GM06990 (cell line): ENCODE measurements around the gene ST14.

Source experiments
- DNase-seq: peaks from one replicate; pipeline ENCODE4 v3.0.0-alpha.2; 2011; ENCODE audit not compliant: insufficient read length; ENCODE audit errors: extremely low read depth
- H3K27me3 ChIP-seq: replicated peaks from 2 replicates; pipeline ENCODE4 v1.6.0; 2011; ENCODE audit warnings: low read length; ENCODE audit not compliant: control insufficient read depth, insufficient read depth
- H3K36me3 ChIP-seq: 2 replicates; pipeline ENCODE4 v1.5.1; 2011; ENCODE audit warnings: low read length; ENCODE audit not compliant: control insufficient read depth, insufficient read depth
- H3K4me3 ChIP-seq: replicated peaks from 2 replicates; pipeline ENCODE4 v1.5.1; 2011; ENCODE audit warnings: low read depth, mild to moderate bottlenecking, control low read depth, low read length
- TF ChIP-seq, protein P1 (sequence below): IDR thresholded peaks from 2 replicates; pipeline ENCODE4 v1.5.1; 2011; ENCODE audit warnings: low read length, control low read depth, mild to moderate bottlenecking, inconsistent platforms; ENCODE audit not compliant: insufficient read depth, poor library complexity, severe bottlenecking

Gene ST14

DNA sequence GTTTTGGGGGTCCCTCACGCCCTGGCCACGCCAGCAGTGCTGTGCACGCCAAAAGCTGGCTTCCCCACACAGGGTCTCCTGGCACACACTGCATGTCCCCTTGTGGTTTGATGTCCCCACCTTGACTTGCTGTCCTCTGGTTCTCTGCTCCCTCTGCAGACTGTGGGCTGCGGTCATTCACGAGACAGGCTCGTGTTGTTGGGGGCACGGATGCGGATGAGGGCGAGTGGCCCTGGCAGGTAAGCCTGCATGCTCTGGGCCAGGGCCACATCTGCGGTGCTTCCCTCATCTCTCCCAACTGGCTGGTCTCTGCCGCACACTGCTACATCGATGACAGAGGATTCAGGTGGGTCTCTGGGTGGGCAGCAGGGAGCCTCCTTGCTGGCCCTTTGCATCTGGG is 40.2 kb downstream of the ST14 start:
- Histone ChIP-seq H3K36me3 (no peaks in the 10 kb centered on the region), H3K27me3 (no peaks in the 10 kb centered on the region; the same call in 1 of the 2 replicates), H3K4me3 (no peak overlapping the region)
- DNase-seq: no peak
- TF ChIP-seq, protein P1, sequence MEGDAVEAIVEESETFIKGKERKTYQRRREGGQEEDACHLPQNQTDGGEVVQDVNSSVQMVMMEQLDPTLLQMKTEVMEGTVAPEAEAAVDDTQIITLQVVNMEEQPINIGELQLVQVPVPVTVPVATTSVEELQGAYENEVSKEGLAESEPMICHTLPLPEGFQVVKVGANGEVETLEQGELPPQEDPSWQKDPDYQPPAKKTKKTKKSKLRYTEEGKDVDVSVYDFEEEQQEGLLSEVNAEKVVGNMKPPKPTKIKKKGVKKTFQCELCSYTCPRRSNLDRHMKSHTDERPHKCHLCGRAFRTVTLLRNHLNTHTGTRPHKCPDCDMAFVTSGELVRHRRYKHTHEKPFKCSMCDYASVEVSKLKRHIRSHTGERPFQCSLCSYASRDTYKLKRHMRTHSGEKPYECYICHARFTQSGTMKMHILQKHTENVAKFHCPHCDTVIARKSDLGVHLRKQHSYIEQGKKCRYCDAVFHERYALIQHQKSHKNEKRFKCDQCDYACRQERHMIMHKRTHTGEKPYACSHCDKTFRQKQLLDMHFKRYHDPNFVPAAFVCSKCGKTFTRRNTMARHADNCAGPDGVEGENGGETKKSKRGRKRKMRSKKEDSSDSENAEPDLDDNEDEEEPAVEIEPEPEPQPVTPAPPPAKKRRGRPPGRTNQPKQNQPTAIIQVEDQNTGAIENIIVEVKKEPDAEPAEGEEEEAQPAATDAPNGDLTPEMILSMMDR: no peak

GRCh38 chr11:130201026-130201425 is 41.4 kb downstream of the ST14 start:
- H3K36me3 ChIP-seq: no peaks in the 10 kb centered on the region
- TF ChIP-seq, protein P1: no peak
- no peak for DNase-seq
- H3K27me3 ChIP-seq: no peaks in the 10 kb centered on the region; the same call in 1 of the 2 replicates
- no peak overlapping the region for H3K4me3 ChIP-seq

- Histone ChIP-seq H3K36me3 (no peaks in the 10 kb centered on the region), H3K4me3 (no peak overlapping the region), H3K27me3 (no peaks in the 10 kb centered on the region; the same call in 1 of the 2 replicates)
- no peak for DNase-seq
- TF ChIP-seq, protein P1: no peak
Observed at GRCh38 chr11:130202009-130202817, 42.6 kb downstream of the ST14 start.

- H3K27me3 ChIP-seq: no peaks in the 10 kb centered on the region; the same call in 1 of the 2 replicates
- no peaks in the 10 kb centered on the region for H3K36me3 ChIP-seq
- TF ChIP-seq, protein P1: no peak
- DNase-seq: no peak
- H3K4me3 ChIP-seq: no peak overlapping the region
Observed at GRCh38 chr11:130202818-130203689, 43.5 kb downstream of the ST14 start.

DNA sequence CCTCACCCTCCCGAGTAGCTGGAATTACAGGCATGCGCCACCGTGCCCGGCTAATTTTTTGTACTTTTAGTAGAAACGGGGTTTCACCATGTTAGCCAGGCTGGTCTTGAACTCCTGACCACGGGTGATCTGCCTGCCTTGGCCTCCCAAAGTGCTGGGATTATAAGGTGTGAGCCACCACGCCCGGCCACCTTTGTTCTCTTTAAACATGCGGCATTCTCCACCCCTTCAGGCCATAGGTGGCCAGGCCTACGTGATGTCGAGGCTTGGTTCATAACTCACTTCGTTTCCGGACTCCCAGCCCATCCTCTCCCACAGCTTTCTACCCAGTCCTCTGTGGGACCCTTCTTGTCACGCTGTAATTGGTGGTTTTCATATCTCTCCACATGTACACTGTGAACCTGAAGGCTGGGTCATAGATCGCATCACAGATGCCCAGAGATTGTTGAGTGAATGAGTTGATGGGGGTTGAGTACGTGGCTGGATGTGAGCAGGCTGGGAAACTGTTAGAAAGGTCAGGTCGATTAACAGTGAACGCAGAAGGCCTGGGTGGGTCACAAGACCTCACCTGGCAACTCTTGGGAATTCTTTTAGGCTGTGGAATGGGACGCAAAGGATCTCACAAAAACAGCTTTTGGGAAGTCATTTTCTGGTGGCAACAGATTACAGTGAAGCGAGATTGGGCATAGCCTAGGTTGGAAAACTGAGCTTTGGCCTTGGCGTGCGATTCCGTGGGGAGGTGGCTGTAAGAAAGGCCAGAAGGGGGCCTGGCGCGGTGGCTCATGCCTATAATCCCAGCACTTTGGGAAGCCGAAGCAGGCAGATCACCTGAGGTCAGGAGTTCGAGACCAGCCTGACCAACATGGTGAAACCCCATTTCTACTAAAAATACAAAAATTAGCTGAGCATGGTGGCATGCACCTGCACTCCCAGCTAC is 44.5 kb downstream of the ST14 start:
- no peak for DNase-seq
- no peaks in the 10 kb centered on the region for H3K36me3 ChIP-seq
- no peaks in the 10 kb centered on the region; the same call in 1 of the 2 replicates for H3K27me3 ChIP-seq
- TF ChIP-seq, protein P1: no peak
- no peak overlapping the region for H3K4me3 ChIP-seq
